CD4-positive, alpha-beta T cell treated with Interleukin-12 subunit alpha and Interleukin-12 subunit beta, for 1 hour (primary cell): Measurements from ENCODE around the gene ESRRB.

Experiments
- DNase-seq: peaks from one replicate; pipeline ENCODE4 v3.0.0-alpha.2; 2020

Gene ESRRB

GRCh38 chr14:76375947-76376404 lies at the start of gene ESRRB:
ESRRB (plus strand) TSS chr14:76376137; CDS start chr14:76376402, 265 bp downstream.
- DNase-seq: no peak

- DNase-seq: no peak
Measured at GRCh38 chr14:76326918-76327689, 48.8 kb upstream of the ESRRB start.

GRCh38 chr14:76328457-76329137 lies 47.3 kb upstream of the ESRRB start:
- no peak for DNase-seq

GRCh38 chr14:76329154-76329928 lies 46.6 kb upstream of the ESRRB start:
- DNase-seq: no peak

GRCh38 chr14:76329951-76330350 lies 46.0 kb upstream of the ESRRB start:
- DNase-seq: no peak

- DNase-seq: no peak
Measured at GRCh38 chr14:76330411-76331327, 45.3 kb upstream of the ESRRB start.

GRCh38 chr14:76331328-76332011 lies 44.5 kb upstream of the ESRRB start:
- no peak for DNase-seq

- DNase-seq: no peak
Measured at GRCh38 chr14:76333664-76334063, 42.3 kb upstream of the ESRRB start.

- no peak for DNase-seq
Measured at GRCh38 chr14:76334316-76334715, 41.6 kb upstream of the ESRRB start.

GRCh38 chr14:76336876-76337275 lies 39.1 kb upstream of the ESRRB start:
- DNase-seq: no peak

- no peak for DNase-seq
Measured at GRCh38 chr14:76337635-76338545, 38.0 kb upstream of the ESRRB start.

- no peak for DNase-seq
Measured at GRCh38 chr14:76339728-76340615, 36.0 kb upstream of the ESRRB start.

GRCh38 chr14:76343386-76343785 lies 32.6 kb upstream of the ESRRB start:
- DNase-seq: no peak

- DNase-seq: no peak
Measured at GRCh38 chr14:76346391-76347160, 29.4 kb upstream of the ESRRB start.

GRCh38 chr14:76348898-76349297 lies 27.0 kb upstream of the ESRRB start:
- DNase-seq: no peak

GRCh38 chr14:76349993-76350392 lies 25.9 kb upstream of the ESRRB start:
- DNase-seq: no peak

- no peak for DNase-seq
Measured at GRCh38 chr14:76350671-76351070, 25.3 kb upstream of the ESRRB start.

GRCh38 chr14:76351941-76352340 lies 24.0 kb upstream of the ESRRB start:
- no peak for DNase-seq
